IPS-20b (cell line): ENCODE data around the gene EPHB1.

Source experiments
- H3K27ac ChIP-seq: one replicate; pipeline ENCODE4 v1.5.1; 2013; ENCODE audit warnings: low read length
- H3K27me3 ChIP-seq: 2 replicates; pipeline ENCODE4 v1.6.1; 2013; ENCODE audit warnings: mild to moderate bottlenecking, low read length, inconsistent platforms; ENCODE audit not compliant: insufficient read depth
- H3K36me3 ChIP-seq: 2 replicates; pipeline ENCODE4 v1.6.1; 2013; ENCODE audit warnings: low read depth, mild to moderate bottlenecking, inconsistent platforms, low read length, moderate library complexity; ENCODE audit not compliant: insufficient read depth
- H3K4me1 ChIP-seq: 2 replicates; pipeline ENCODE4 v1.6.1; 2013; ENCODE audit warnings: mild to moderate bottlenecking, control low read depth, inconsistent platforms, low read length, moderate library complexity; ENCODE audit not compliant: insufficient read depth
- H3K4me3 ChIP-seq: 2 replicates; pipeline ENCODE4 v1.5.1; 2013; ENCODE audit warnings: mild to moderate bottlenecking, low read length, inconsistent platforms
- H3K9ac ChIP-seq: 2 replicates; pipeline ENCODE4 v1.6.1; 2013; ENCODE audit warnings: low read depth, mild to moderate bottlenecking, inconsistent platforms, low read length, moderate library complexity
- H3K9me3 ChIP-seq: 2 replicates; pipeline ENCODE4 v1.6.1; 2013; ENCODE audit warnings: mild to moderate bottlenecking, low read depth, low read length, inconsistent platforms; ENCODE audit not compliant: insufficient read depth

Gene EPHB1

GRCh38 chr3:135237371-135238143 lies 442.5 kb downstream of the EPHB1 start:
- H3K9ac ChIP-seq = no peak overlapping the region
- H3K27me3 ChIP-seq = no peaks in the 10 kb centered on the region
- no peaks in the 10 kb centered on the region for H3K36me3 ChIP-seq
- no peak overlapping the region for H3K4me3 ChIP-seq
- no peak overlapping the region for H3K27ac ChIP-seq
- H3K4me1 ChIP-seq = peaks cover 8% of the 10 kb centered on the region
- peaks cover 10% of the 10 kb centered on the region; the same call in 1 of the 2 replicates for H3K9me3 ChIP-seq

GRCh38 chr3:135238236-135238830 lies 443.3 kb downstream of the EPHB1 start:
- Histone ChIP-seq H3K4me3 (no peak overlapping the region), H3K27me3 (no peaks in the 10 kb centered on the region), H3K4me1 (peaks cover 8% of the 10 kb centered on the region), H3K36me3 (no peaks in the 10 kb centered on the region), H3K9ac (no peak overlapping the region), H3K27ac (no peak overlapping the region), H3K9me3 (peaks cover 10% of the 10 kb centered on the region; the same call in 1 of the 2 replicates)

- Histone ChIP-seq H3K27me3 (no peaks in the 10 kb centered on the region), H3K36me3 (no peaks in the 10 kb centered on the region), H3K4me3 (no peak overlapping the region), H3K9ac (no peak overlapping the region), H3K27ac (no peak overlapping the region), H3K9me3 (peaks cover 3% of the 10 kb centered on the region; the same call in 1 of the 2 replicates), H3K4me1 (peaks cover 8% of the 10 kb centered on the region)
These were observed 444.0 kb downstream of the EPHB1 start for GRCh38 chr3:135238871-135239614.

GRCh38 chr3:135239615-135239884 lies 444.5 kb downstream of the EPHB1 start:
- Histone ChIP-seq H3K4me3 (no peak overlapping the region), H3K4me1 (peaks cover 8% of the 10 kb centered on the region), H3K9me3 (no peaks in the 10 kb centered on the region), H3K27ac (no peak overlapping the region), H3K36me3 (no peaks in the 10 kb centered on the region), H3K27me3 (no peaks in the 10 kb centered on the region), H3K9ac (no peak overlapping the region)

- Histone ChIP-seq H3K9me3 (no peaks in the 10 kb centered on the region), H3K4me3 (no peak overlapping the region), H3K27me3 (no peaks in the 10 kb centered on the region), H3K36me3 (no peaks in the 10 kb centered on the region), H3K9ac (no peak overlapping the region), H3K27ac (no peak overlapping the region), H3K4me1 (peaks cover 8% of the 10 kb centered on the region)
These were observed 445.4 kb downstream of the EPHB1 start for GRCh38 chr3:135240426-135240825.

- H3K4me3 ChIP-seq = no peak overlapping the region
- H3K9me3 ChIP-seq = no peaks in the 10 kb centered on the region
- no peaks in the 10 kb centered on the region for H3K27me3 ChIP-seq
- H3K36me3 ChIP-seq = no peaks in the 10 kb centered on the region
- no peak overlapping the region for H3K27ac ChIP-seq
- peaks cover 8% of the 10 kb centered on the region for H3K4me1 ChIP-seq
- H3K9ac ChIP-seq = no peak overlapping the region
These were observed 447.2 kb downstream of the EPHB1 start for GRCh38 chr3:135242285-135242684.

- H3K4me3 ChIP-seq = no peak overlapping the region
- H3K9me3 ChIP-seq = no peaks in the 10 kb centered on the region
- no peaks in the 10 kb centered on the region for H3K27me3 ChIP-seq
- no peak overlapping the region for H3K9ac ChIP-seq
- peaks cover 8% of the 10 kb centered on the region for H3K4me1 ChIP-seq
- H3K36me3 ChIP-seq = no peaks in the 10 kb centered on the region
- no peak overlapping the region for H3K27ac ChIP-seq
These were observed 448.6 kb downstream of the EPHB1 start for GRCh38 chr3:135243616-135244015.

- Histone ChIP-seq H3K9me3 (no peaks in the 10 kb centered on the region), H3K27me3 (no peaks in the 10 kb centered on the region), H3K27ac (no peak overlapping the region), H3K4me3 (no peak overlapping the region), H3K4me1 (no peaks in the 10 kb centered on the region), H3K9ac (no peak overlapping the region), H3K36me3 (no peaks in the 10 kb centered on the region)
These were observed 451.0 kb downstream of the EPHB1 start for GRCh38 chr3:135246027-135246426.

GRCh38 chr3:135248213-135248612 lies 453.2 kb downstream of the EPHB1 start:
- no peaks in the 10 kb centered on the region for H3K36me3 ChIP-seq
- no peaks in the 10 kb centered on the region for H3K4me1 ChIP-seq
- no peaks in the 10 kb centered on the region for H3K27me3 ChIP-seq
- H3K9me3 ChIP-seq = no peaks in the 10 kb centered on the region
- H3K4me3 ChIP-seq = no peak overlapping the region
- H3K27ac ChIP-seq = no peak overlapping the region
- no peak overlapping the region for H3K9ac ChIP-seq

- H3K9ac ChIP-seq = no peak overlapping the region
- H3K27ac ChIP-seq = no peak overlapping the region
- H3K4me1 ChIP-seq = no peaks in the 10 kb centered on the region
- H3K4me3 ChIP-seq = no peak overlapping the region
- H3K36me3 ChIP-seq = no peaks in the 10 kb centered on the region
- no peaks in the 10 kb centered on the region for H3K9me3 ChIP-seq
- no peaks in the 10 kb centered on the region for H3K27me3 ChIP-seq
These were observed 454.1 kb downstream of the EPHB1 start for GRCh38 chr3:135249186-135249585.

- Histone ChIP-seq H3K9me3 (no peaks in the 10 kb centered on the region), H3K36me3 (no peaks in the 10 kb centered on the region), H3K27me3 (no peaks in the 10 kb centered on the region), H3K9ac (no peak overlapping the region), H3K27ac (no peak overlapping the region), H3K4me1 (peaks cover 21% of the 10 kb centered on the region), H3K4me3 (no peak overlapping the region)
These were observed 463.9 kb downstream of the EPHB1 start for GRCh38 chr3:135258916-135259315.

- no peaks in the 10 kb centered on the region for H3K27me3 ChIP-seq
- H3K27ac ChIP-seq = no peak overlapping the region
- H3K9me3 ChIP-seq = no peaks in the 10 kb centered on the region
- peaks cover 23% of the 10 kb centered on the region for H3K4me1 ChIP-seq
- H3K36me3 ChIP-seq = no peaks in the 10 kb centered on the region
- no peak overlapping the region for H3K4me3 ChIP-seq
- H3K9ac ChIP-seq = no peak overlapping the region
These were observed 465.0 kb downstream of the EPHB1 start for GRCh38 chr3:135260025-135260424.
